ENCODE data around the gene C18orf63. TPM values are rescaled to one million over a fixed set of nuclear protein-coding genes. Genes with fewer than 3 reads are reported as not detected.

Gene C18orf63
- polyA plus RNA-seq, 1 donor from 2014 or later, result not detected

- Histone ChIP-seq H3K4me2 (ENCODE audit: low read length) (peak overlapping the region; percentile 60), H3F3A (ENCODE audit: insufficient read depth, low read length, poor library complexity, severe bottlenecking) (no peaks in the 10 kb centered on the region), H3K79me2 (replicated peaks; ENCODE audit: insufficient read depth, low read length) (no peaks in the 10 kb centered on the region), H3K27me3 (ENCODE audit: insufficient read depth, low read depth, low read length) (no peaks in the 10 kb centered on the region), H3K27ac (ENCODE audit: low read length) (peak overlapping the region; percentile 39), H3K9me3 (ENCODE audit: low read length) (no peaks in the 10 kb centered on the region), H3K9ac (ENCODE audit: low read length) (peak overlapping the region; percentile 65), H3K36me3 (ENCODE audit: insufficient read depth, low read length) (no peaks in the 10 kb centered on the region), H3K9me2 (ENCODE audit: insufficient read depth, low read length) (no peaks in the 10 kb centered on the region), H3K4me3 (ENCODE audit: low read length) (peak overlapping the region; percentile 99), H2AFZ (ENCODE audit: low read depth, low read length) (peak overlapping the region; percentile 99), H4K20me1 (ENCODE audit: insufficient read depth) (no peaks in the 10 kb centered on the region)
- TF ChIP-seq, protein P1, sequence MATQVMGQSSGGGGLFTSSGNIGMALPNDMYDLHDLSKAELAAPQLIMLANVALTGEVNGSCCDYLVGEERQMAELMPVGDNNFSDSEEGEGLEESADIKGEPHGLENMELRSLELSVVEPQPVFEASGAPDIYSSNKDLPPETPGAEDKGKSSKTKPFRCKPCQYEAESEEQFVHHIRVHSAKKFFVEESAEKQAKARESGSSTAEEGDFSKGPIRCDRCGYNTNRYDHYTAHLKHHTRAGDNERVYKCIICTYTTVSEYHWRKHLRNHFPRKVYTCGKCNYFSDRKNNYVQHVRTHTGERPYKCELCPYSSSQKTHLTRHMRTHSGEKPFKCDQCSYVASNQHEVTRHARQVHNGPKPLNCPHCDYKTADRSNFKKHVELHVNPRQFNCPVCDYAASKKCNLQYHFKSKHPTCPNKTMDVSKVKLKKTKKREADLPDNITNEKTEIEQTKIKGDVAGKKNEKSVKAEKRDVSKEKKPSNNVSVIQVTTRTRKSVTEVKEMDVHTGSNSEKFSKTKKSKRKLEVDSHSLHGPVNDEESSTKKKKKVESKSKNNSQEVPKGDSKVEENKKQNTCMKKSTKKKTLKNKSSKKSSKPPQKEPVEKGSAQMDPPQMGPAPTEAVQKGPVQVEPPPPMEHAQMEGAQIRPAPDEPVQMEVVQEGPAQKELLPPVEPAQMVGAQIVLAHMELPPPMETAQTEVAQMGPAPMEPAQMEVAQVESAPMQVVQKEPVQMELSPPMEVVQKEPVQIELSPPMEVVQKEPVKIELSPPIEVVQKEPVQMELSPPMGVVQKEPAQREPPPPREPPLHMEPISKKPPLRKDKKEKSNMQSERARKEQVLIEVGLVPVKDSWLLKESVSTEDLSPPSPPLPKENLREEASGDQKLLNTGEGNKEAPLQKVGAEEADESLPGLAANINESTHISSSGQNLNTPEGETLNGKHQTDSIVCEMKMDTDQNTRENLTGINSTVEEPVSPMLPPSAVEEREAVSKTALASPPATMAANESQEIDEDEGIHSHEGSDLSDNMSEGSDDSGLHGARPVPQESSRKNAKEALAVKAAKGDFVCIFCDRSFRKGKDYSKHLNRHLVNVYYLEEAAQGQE (IDR thresholded peaks at IDR 0.05; ENCODE audit: borderline replicate concordance), result no peak
- no peak for TF ChIP-seq EP300 (conservative IDR thresholded peaks at IDR 0.05; ENCODE audit: poor library complexity, severe bottlenecking)
- peak; percentile 19 for TF ChIP-seq MXI1 (conservative IDR thresholded peaks at IDR 0.05; ENCODE audit: poor library complexity, severe bottlenecking)
Measured at GRCh38 chr18:74291472-74291770, 24.2 kb upstream of the C18orf63 start.

- H3K9ac ChIP-seq (ENCODE audit: low read length), result peak within 1 kb of the TSS; percentile 65
- H3K4me3 ChIP-seq (ENCODE audit: low read length), result peak within 1 kb of the TSS; percentile 99
- TF ChIP-seq RAD21 (conservative IDR thresholded peaks at IDR 0.05) (no peak), POLR2AphosphoS5 (IDR thresholded peaks at IDR 0.05) (peak; percentile 60), EZH2 (IDR thresholded peaks at IDR 0.05; ENCODE audit: borderline replicate concordance, insufficient read depth, low read length, poor library complexity, severe bottlenecking) (no peak), EP300 (conservative IDR thresholded peaks at IDR 0.05; ENCODE audit: poor library complexity, severe bottlenecking) (peak; percentile 29), CTCF (IDR thresholded peaks at IDR 0.05; ENCODE audit: poor library complexity, severe bottlenecking) (peak; percentile 63), TAF1 (IDR thresholded peaks at IDR 0.05; ENCODE audit: low read depth) (no peak), SMC3 (conservative IDR thresholded peaks at IDR 0.05; ENCODE audit: poor library complexity) (no peak), MXI1 (conservative IDR thresholded peaks at IDR 0.05; ENCODE audit: poor library complexity, severe bottlenecking) (peak; percentile 75)
- TF ChIP-seq, protein P1 (IDR thresholded peaks at IDR 0.05; ENCODE audit: borderline replicate concordance), result no peak
- H3K9me3 ChIP-seq (ENCODE audit: low read length), result no peaks in the 10 kb centered on the region
- H3K9me2 ChIP-seq (ENCODE audit: insufficient read depth, low read length), result no peaks in the 10 kb centered on the region
- H3K4me2 ChIP-seq (ENCODE audit: low read length), result peak within 1 kb of the TSS; percentile 60
- peak within 1 kb of the TSS; percentile 99 for H2AFZ ChIP-seq (ENCODE audit: low read depth, low read length)
- H4K20me1 ChIP-seq (ENCODE audit: insufficient read depth), result no peaks in the 10 kb centered on the region
- no peaks in the 10 kb centered on the region for H3F3A ChIP-seq (ENCODE audit: insufficient read depth, low read length, poor library complexity, severe bottlenecking)
- H3K27me3 ChIP-seq (ENCODE audit: insufficient read depth, low read depth, low read length), result no peaks in the 10 kb centered on the region
- peak within 1 kb of the TSS; percentile 39 for H3K27ac ChIP-seq (ENCODE audit: low read length)
- H3K79me2 ChIP-seq (replicated peaks; ENCODE audit: insufficient read depth, low read length), result no peaks in the 10 kb centered on the region
- no peaks in the 10 kb centered on the region for H3K36me3 ChIP-seq (ENCODE audit: insufficient read depth, low read length)
Measured at GRCh38 chr18:74291771-74292540, 23.7 kb upstream of the C18orf63 start, which contains the start of gene CYB5A. Gene CYB5A (minus strand): TSS chr18:74291963. CDS start chr18:74291875, 88 bp downstream.

Data from neural cell (in vitro differentiated cells).